HG02798 (cell line): ENCODE measurements around the gene PDE4DIP.
"Not testable (repeated sequence)": the region's sequence is repeated elsewhere in the genome, so short reads cannot be mapped to it uniquely, and the experiment has no call there.

Experiments
- ATAC-seq: cut with Tn5 transposase; IDR thresholded peaks from one replicate; pipeline ENCODE4 v1.9.1; 2021; ENCODE audit warnings: mild to moderate bottlenecking; ENCODE audit not compliant: unreplicated experiment, poor library complexity

PDE4DIP gene

DNA sequence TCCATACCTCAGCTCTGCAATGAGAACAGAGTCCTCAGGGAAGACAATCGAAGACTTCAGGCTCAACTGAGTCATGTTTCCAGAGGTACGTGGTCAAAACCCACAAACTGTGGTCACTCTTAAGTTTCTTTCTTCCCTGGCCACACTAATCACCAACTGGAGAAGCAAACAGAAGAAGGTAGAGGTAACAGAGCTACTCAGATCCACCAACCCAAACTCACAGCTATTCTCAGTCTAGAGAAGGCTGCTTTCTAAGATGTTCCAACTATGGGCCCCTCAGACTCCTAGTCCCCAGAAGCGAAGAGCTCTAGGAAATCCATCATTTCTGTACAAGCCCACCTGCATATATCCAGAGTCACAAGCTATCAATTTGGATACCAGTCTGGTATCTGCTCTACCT, 174.3 kb downstream of the PDE4DIP start:
- ATAC-seq = not testable (repeated sequence)

DNA sequence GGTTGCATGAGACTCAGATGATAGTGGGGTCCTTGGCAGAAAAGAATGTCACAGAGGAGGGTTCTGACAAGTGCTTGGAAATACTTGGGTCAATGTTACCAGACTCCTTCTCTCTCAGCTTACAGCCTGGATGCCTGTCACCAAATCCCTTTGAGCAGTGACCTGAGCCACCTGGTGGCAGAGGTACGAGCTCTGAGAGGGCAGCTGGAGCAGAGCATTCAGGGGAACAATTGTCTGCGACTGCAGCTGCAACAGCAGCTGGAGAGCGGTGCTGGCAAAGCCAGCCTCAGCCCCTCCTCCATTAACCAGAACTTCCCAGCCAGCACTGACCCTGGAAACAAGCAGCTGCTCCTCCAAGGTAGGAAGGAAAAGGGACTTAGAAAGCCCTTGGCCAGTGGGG, 180.1 kb downstream of the PDE4DIP start:
- ATAC-seq = not testable (repeated sequence)

DNA sequence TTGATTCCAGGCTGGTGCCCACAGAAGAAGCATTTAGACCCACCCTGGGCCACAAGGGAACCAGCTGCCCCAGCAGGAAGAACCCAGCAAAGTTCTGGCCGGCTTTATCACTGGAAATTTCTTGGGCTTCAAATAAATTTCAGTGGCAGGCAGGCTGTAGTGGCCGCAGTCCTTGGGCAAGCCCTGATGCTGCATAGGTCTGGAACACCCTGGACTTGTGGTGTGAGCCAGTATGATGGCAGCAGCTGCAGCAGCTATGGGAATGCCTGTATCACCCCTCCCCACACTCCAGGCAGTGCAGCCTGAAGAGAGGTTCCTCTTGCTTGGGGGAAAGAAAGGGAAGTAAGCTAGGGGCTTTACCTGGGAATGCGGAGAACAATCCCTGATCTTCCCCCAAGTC, 189.7 kb downstream of the PDE4DIP start:
- ATAC-seq = not testable (repeated sequence)

DNA sequence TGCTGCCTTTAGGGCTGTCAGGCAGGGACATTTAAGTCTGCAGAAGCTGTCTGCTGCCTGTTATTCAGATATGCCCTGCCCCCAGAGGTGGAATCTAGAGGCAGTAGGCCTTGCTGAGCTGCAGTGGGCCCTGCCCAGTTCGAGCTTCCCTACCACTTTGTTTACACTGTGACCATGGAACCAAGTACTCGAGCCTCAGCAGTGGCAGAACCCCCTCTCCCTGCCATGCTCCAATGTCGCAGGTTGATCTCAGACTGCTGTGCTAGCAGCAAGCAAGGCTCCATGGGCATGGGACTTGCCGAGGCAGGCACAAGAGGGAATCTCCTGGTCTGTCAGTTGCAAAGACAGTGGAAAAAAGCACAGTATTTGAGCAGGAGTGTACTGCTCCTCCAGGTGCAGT, 198.8 kb downstream of the PDE4DIP start:
- ATAC-seq = not testable (repeated sequence)

DNA sequence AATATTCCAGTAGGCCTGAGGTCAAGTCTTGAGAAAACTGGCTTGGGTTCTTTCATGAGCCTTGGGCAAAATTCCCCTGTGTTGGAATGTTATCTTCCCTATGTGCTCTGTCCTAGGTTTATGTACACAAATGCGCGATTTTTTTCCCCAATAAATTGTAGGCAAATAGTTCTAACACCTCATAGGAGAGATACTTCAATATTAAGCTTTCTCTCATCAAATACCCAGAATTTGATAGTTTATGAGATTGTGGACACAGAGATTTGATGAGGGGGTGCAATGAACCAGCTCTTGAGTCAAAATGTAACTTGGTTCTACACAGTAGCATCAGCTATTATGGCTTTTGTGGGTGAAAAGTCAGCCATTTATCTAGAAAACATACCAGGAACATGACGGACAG, 220.4 kb downstream of the PDE4DIP start:
- not testable (repeated sequence) for ATAC-seq

DNA sequence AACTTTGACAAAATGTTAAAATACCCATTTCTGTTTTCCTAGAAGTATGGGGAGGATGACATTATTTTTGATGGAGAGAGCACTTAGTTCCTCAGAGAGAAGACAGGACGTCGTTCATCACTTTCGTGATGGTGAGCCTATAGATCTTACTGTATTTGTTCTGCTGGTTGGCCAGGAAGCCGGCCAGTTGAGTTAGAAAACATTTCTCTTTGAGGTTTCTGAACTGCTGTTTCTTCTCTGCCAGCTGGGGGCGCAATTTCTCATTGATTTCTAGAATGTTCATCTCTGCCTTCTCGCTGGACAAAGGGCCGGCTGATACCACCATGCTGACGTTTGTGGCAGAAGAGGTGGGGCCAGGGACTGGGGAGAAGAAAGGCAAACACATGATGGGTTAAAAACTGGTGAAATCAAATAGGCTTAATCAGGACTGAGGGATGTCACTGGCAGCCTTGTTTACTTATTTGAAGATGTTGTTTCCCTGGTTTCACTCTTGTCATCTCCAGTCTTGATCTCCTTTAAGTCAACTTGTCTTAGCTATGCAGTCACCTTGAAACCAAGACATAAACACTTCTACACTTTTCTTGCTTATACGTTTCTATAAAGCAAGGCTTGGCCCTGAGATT, 231.4 kb downstream of the PDE4DIP start:
- not testable (repeated sequence) for ATAC-seq
